ENCODE measurements around the gene MRPL36. TPM values are rescaled to one million over a fixed set of nuclear protein-coding genes. Genes with fewer than 3 reads are reported as not detected.

Gene MRPL36
- total and polyA plus RNA-seq, 7 experiments from 2014 or later: 14.1 to 77.5 (median 32.4) TPM

DNA sequence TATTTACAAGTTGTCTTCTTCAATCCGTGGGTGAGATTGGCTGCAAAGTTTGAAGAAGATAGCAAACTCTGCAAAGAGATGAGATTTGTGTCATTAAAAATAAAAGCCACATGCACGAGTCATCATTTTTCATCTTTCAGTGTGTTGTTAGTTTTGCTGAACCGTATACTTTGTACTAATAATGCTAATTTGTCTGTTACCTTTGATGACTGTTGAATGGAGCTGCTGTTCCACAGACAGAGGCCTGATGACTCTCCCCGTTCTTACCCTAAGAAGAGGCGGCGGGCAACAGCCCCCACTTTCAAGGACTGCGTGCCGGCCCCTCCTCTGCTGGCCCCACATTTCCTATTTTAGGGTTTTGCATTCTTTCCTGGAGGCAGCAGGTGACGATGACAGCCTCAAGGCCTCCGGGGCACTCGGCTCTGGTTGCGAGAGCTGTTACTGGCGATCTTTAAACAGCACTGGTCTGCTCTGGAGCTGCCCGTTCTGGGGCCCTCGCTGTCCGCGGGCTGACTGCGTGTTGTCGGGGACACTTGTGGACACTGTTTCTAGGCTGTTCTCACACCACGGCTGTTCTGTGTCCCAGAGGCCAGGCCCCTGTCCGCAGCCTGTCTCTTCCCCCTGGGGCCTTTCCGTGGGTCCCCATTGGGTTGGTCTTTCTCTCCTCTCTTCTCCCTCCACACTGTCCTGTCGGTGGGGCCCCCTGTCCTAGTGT lies 36.7 kb upstream of the MRPL36 start:
- POLR2A ChIA-PET: no interaction called here
- H3K9me3 ChIP-seq (ENCODE audit: control insufficient read depth in 2 of 3, low read length in 3 of 3): no peaks in the 10 kb centered on the region

DNA sequence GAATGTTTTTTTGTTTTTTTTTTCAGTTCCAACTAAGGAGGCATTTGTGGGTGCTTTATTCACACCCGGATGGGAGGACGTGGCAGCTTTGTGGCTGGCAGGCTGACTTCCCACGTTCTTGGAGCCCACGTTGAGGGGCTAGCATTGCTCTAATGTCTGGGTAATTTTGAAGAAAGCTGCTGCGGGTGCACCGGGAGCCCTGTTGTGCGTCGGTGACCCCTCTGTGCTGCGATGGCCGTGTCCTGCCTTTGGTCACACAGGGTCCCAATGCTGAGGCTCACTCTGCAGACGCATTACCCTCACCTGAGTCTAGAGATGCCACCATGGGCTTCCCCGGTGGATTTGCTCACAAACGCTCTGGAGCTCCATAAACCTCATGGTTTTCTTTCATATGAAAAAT lies 35.8 kb upstream of the MRPL36 start:
- POLR2A ChIA-PET: no interaction called here
- Histone ChIP-seq H3K27ac (ENCODE audit: low read depth, low read length) (no peak overlapping the region), H3K27me3 (ENCODE audit: control insufficient read depth in 2 of 2, insufficient read depth in 2 of 2, low read length in 2 of 2) (no peaks in the 10 kb centered on the region), H3K4me3 (ENCODE audit: low read length) (no peak overlapping the region), H3K4me1 (ENCODE audit: control insufficient read depth in 2 of 2, insufficient read depth in 2 of 2, low read length in 2 of 2) (no peaks in the 10 kb centered on the region), H3K9me3 (ENCODE audit: control insufficient read depth in 2 of 3, low read length in 3 of 3) (no peaks in the 10 kb centered on the region), H3K36me3 (ENCODE audit: control insufficient read depth in 2 of 3, insufficient read depth in 3 of 3, low read length in 3 of 3) (no peaks in the 10 kb centered on the region)
- ATAC-seq: no peak
- Mint-ChIP-seq H3K36me3 (peaks cover 0 to 4% (median 0%) of the 10 kb centered on the region in 5 donors), H3K4me1 (no peaks in the 10 kb centered on the region), H3K4me3 (no peak overlapping the region), H3K27me3 (peaks cover 0 to 51% (median 11%) of the 10 kb centered on the region in 5 donors), H3K9me3 (no peaks in the 10 kb centered on the region), H3K27ac (no peak overlapping the region)
- no peak for DNase-seq
- intact Hi-C loops (cut with micrococcal nuclease): no loop called here
- CTCF ChIA-PET: no interaction called here

More for the DNA sequence above, 36.7 kb upstream of the MRPL36 start:
- ATAC-seq (no peak), DNase-seq (no peak)
- Mint-ChIP-seq H3K4me3 (no peak overlapping the region), H3K27me3 (peaks cover 0 to 60% (median 15%) of the 10 kb centered on the region in 5 donors), H3K36me3 (no peaks in the 10 kb centered on the region), H3K9me3 (no peaks in the 10 kb centered on the region), H3K4me1 (no peaks in the 10 kb centered on the region), H3K27ac (no peak overlapping the region)
- intact Hi-C loops (cut with micrococcal nuclease): no loop called here
- no peaks in the 10 kb centered on the region for H3K27me3 ChIP-seq (ENCODE audit: control insufficient read depth in 2 of 2, insufficient read depth in 2 of 2, low read length in 2 of 2)
- H3K4me3 ChIP-seq (ENCODE audit: low read length): no peak overlapping the region
- CTCF ChIA-PET: no interaction called here
- no peak overlapping the region for H3K27ac ChIP-seq (ENCODE audit: low read depth, low read length)
- no peaks in the 10 kb centered on the region for H3K4me1 ChIP-seq (ENCODE audit: control insufficient read depth in 2 of 2, insufficient read depth in 2 of 2, low read length in 2 of 2)
- no peaks in the 10 kb centered on the region for H3K36me3 ChIP-seq (ENCODE audit: control insufficient read depth in 2 of 3, insufficient read depth in 3 of 3, low read length in 3 of 3)

GRCh38 chr5:1834721-1835429 lies 35.2 kb upstream of the MRPL36 start:
- H3K27me3 ChIP-seq (ENCODE audit: control insufficient read depth in 2 of 2, insufficient read depth in 2 of 2, low read length in 2 of 2): no peaks in the 10 kb centered on the region
- Mint-ChIP-seq H3K27ac (no peak overlapping the region), H3K4me1 (no peaks in the 10 kb centered on the region), H3K27me3 (peaks cover 0 to 45% (median 8%) of the 10 kb centered on the region in 5 donors), H3K36me3 (peaks cover 0 to 4% (median 0%) of the 10 kb centered on the region in 5 donors), H3K9me3 (no peaks in the 10 kb centered on the region), H3K4me3 (no peak overlapping the region)
- no peak overlapping the region for H3K27ac ChIP-seq (ENCODE audit: low read depth, low read length)
- H3K36me3 ChIP-seq (ENCODE audit: control insufficient read depth in 2 of 3, insufficient read depth in 3 of 3, low read length in 3 of 3): no peaks in the 10 kb centered on the region
- no peaks in the 10 kb centered on the region for H3K4me1 ChIP-seq (ENCODE audit: control insufficient read depth in 2 of 2, insufficient read depth in 2 of 2, low read length in 2 of 2)
- intact Hi-C loops (cut with micrococcal nuclease): no loop called here
- CTCF ChIA-PET: no interaction called here
- H3K9me3 ChIP-seq (ENCODE audit: control insufficient read depth in 2 of 3, low read length in 3 of 3): no peaks in the 10 kb centered on the region
- no peak overlapping the region for H3K4me3 ChIP-seq (ENCODE audit: low read length)
- DNase-seq: no peak
- POLR2A ChIA-PET: no interaction called here
- no peak for ATAC-seq

- H3K36me3 Mint-ChIP-seq: peaks cover 0 to 5% (median 0%) of the 10 kb centered on the region in 5 donors
- H3K27me3 ChIP-seq (ENCODE audit: control insufficient read depth in 2 of 2, insufficient read depth in 2 of 2, low read length in 2 of 2): no peaks in the 10 kb centered on the region
- no peaks in the 10 kb centered on the region for H3K36me3 ChIP-seq (ENCODE audit: control insufficient read depth in 2 of 3, insufficient read depth in 3 of 3, low read length in 3 of 3)
- intact Hi-C loops (cut with micrococcal nuclease): no loop called here
- ChIA-PET CTCF (no interaction called here), POLR2A (no interaction called here)
- H3K27ac ChIP-seq (ENCODE audit: low read depth, low read length): no peak overlapping the region
- H3K27me3 Mint-ChIP-seq: peaks cover 0 to 38% (median 2%) of the 10 kb centered on the region in 5 donors
- DNase-seq: no peak
- no peaks in the 10 kb centered on the region for H3K9me3 Mint-ChIP-seq
- no peaks in the 10 kb centered on the region for H3K4me1 ChIP-seq (ENCODE audit: control insufficient read depth in 2 of 2, insufficient read depth in 2 of 2, low read length in 2 of 2)
- H3K4me3 Mint-ChIP-seq: no peak overlapping the region
- no peaks in the 10 kb centered on the region for H3K9me3 ChIP-seq (ENCODE audit: control insufficient read depth in 2 of 3, low read length in 3 of 3)
- H3K4me3 ChIP-seq (ENCODE audit: low read length): no peak overlapping the region
- H3K4me1 Mint-ChIP-seq: no peaks in the 10 kb centered on the region
- ATAC-seq: no peak
- H3K27ac Mint-ChIP-seq: no peak overlapping the region
Measured at GRCh38 chr5:1834022-1834551, 34.5 kb upstream of the MRPL36 start.

DNA sequence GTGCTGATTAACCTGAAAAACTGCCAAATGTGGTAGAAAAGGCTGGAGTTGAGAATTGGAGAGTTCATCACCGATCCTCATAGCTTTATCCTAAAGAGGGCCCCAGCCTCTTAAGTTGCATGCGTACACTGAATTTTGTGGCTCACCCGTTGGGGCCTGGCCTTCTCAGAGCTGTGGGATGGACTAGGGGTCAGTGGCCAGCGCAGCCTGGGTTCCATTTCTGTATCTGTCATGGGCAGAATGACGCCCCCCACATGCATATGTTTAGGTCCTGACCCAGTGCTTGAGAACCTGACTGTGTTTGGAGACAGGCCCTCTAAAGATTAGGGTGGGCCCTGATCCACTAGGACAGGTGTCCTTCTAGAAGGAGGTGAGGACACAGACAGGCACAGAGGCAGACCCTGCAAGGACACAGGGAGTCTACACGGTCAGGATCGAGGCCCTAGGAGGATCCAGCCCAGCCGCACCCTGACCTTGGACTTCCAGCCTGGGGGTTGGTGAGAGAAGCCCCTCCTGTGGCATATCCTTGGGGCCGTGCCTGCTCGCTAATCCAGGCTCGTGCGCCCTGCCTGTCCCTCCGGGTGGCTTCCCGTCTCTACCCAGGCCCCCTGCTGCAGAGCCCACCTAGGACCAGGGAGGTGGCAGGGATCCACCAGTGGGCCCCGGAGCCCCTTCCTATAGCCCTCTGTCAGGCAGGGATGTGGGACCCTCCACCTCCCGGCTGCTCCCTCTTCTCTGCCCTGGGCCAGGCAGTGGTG lies 33.8 kb upstream of the MRPL36 start:
- ATAC-seq: no peak
- Histone ChIP-seq H3K4me1 (ENCODE audit: control insufficient read depth in 2 of 2, insufficient read depth in 2 of 2, low read length in 2 of 2) (no peaks in the 10 kb centered on the region), H3K36me3 (ENCODE audit: control insufficient read depth in 2 of 3, insufficient read depth in 3 of 3, low read length in 3 of 3) (no peaks in the 10 kb centered on the region), H3K27me3 (ENCODE audit: control insufficient read depth in 2 of 2, insufficient read depth in 2 of 2, low read length in 2 of 2) (no peaks in the 10 kb centered on the region), H3K27ac (ENCODE audit: low read depth, low read length) (no peak overlapping the region), H3K4me3 (ENCODE audit: low read length) (no peak overlapping the region), H3K9me3 (ENCODE audit: control insufficient read depth in 2 of 3, low read length in 3 of 3) (no peaks in the 10 kb centered on the region)
- DNase-seq: no peak
- Mint-ChIP-seq H3K36me3 (peaks cover 0 to 5% (median 0%) of the 10 kb centered on the region in 5 donors), H3K27me3 (peaks cover 0 to 34% (median 2%) of the 10 kb centered on the region in 5 donors), H3K27ac (no peak overlapping the region), H3K4me3 (no peak overlapping the region), H3K4me1 (no peaks in the 10 kb centered on the region), H3K9me3 (no peaks in the 10 kb centered on the region)
- intact Hi-C loops (cut with micrococcal nuclease): no loop called here
- ChIA-PET CTCF (no interaction called here), POLR2A (no interaction called here)

GRCh38 chr5:1832511-1833250 lies 33.0 kb upstream of the MRPL36 start:
- DNase-seq: no peak
- H3K4me3 Mint-ChIP-seq: no peak overlapping the region
- peaks cover 0 to 29% (median 2%) of the 10 kb centered on the region in 5 donors for H3K27me3 Mint-ChIP-seq
- CTCF ChIA-PET: no interaction called here
- Histone ChIP-seq H3K4me1 (ENCODE audit: control insufficient read depth in 2 of 2, insufficient read depth in 2 of 2, low read length in 2 of 2) (no peaks in the 10 kb centered on the region), H3K9me3 (ENCODE audit: control insufficient read depth in 2 of 3, low read length in 3 of 3) (no peaks in the 10 kb centered on the region), H3K27ac (ENCODE audit: low read depth, low read length) (no peak overlapping the region), H3K4me3 (ENCODE audit: low read length) (no peak overlapping the region), H3K27me3 (ENCODE audit: control insufficient read depth in 2 of 2, insufficient read depth in 2 of 2, low read length in 2 of 2) (no peaks in the 10 kb centered on the region), H3K36me3 (ENCODE audit: control insufficient read depth in 2 of 3, insufficient read depth in 3 of 3, low read length in 3 of 3) (no peaks in the 10 kb centered on the region)
- no peak for ATAC-seq
- peaks cover 0 to 5% (median 0%) of the 10 kb centered on the region in 5 donors for H3K36me3 Mint-ChIP-seq
- intact Hi-C loops (cut with micrococcal nuclease): no loop called here
- H3K9me3 Mint-ChIP-seq: no peaks in the 10 kb centered on the region
- H3K27ac Mint-ChIP-seq: no peak overlapping the region
- H3K4me1 Mint-ChIP-seq: peaks cover 0 to 2% (median 0%) of the 10 kb centered on the region in 7 donors
- POLR2A ChIA-PET: no interaction called here
